ENCODE data around the gene FBRS. TPM values are rescaled to one million over a fixed set of nuclear protein-coding genes. Genes with fewer than 3 reads are reported as not detected.

Gene FBRS
- total RNA-seq, 2 donors from 2014 or later: 49.0 to 106 TPM

DNA sequence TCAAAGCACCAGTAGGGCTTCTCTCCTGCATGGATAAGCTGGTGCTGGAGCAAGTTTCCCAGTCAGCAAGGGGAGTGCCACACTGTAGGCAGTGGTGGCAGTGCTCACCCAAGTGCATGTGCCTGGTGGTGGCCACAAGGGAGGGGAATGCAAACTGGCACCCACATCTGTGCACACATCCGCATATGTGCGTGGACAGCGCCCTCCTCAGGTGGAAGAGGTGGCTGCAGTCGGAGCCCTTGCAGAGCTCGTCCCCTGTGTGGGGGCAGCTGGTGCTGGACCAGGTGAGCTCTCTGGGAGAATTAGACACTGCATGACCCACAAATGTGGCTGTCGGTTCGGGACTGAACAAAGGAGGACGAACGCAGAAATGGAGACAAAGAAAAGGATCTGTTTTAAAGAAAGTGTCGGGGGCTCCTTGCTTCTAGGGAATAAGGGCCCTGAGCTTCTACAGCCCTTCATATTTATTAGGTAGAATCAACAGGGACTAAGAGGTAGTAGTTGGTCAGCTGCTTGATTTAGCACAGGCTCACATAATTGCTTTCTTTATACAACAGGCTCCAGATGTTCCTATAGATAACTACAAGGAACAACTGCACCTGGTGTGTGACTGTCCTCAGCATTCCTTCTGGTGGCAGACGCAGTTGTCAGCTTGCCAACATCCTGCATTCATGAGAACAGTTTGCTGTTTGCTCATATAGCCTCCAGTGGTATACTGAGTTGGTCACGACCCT lies 42.7 kb upstream of the FBRS start:
- DNase-seq (ENCODE audit: low spot score): peak; percentile 54

DNA sequence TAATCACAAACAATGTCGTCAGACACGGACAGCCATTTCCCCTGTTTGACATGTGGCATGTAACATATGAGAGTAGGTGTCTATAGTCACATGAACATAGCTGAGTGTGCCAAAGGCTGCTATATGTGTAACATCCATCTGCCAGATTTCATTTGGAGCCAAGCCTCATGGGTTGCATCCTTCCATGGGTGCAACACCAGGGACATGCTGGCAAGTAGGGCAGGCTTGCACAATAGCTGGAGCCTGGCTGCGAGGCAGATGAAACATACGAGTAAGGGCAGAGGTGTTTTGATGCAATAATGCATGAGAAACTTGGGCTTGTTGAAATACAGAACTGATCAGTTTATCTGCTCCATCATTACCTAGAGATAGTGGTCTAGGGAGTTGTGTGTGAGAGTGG lies 39.0 kb upstream of the FBRS start:
- Histone ChIP-seq H3K4me1 (replicated peaks) (no peaks in the 10 kb centered on the region), H3K27ac (no peak overlapping the region), H3K9me3 (no peaks in the 10 kb centered on the region), H3K36me3 (no peaks in the 10 kb centered on the region), H3K27me3 (replicated peaks; ENCODE audit: insufficient read depth) (no peaks in the 10 kb centered on the region), H3K4me3 (no peak overlapping the region)
- intact Hi-C loops (cut with DNase I): no loop called here
- 68% methylated on average over 4 of the region's 4 CpGs for WGBS
- TF ChIP-seq POLR2AphosphoS5 (IDR thresholded peaks at IDR 0.05): no peak
- TF ChIP-seq, protein P1, sequence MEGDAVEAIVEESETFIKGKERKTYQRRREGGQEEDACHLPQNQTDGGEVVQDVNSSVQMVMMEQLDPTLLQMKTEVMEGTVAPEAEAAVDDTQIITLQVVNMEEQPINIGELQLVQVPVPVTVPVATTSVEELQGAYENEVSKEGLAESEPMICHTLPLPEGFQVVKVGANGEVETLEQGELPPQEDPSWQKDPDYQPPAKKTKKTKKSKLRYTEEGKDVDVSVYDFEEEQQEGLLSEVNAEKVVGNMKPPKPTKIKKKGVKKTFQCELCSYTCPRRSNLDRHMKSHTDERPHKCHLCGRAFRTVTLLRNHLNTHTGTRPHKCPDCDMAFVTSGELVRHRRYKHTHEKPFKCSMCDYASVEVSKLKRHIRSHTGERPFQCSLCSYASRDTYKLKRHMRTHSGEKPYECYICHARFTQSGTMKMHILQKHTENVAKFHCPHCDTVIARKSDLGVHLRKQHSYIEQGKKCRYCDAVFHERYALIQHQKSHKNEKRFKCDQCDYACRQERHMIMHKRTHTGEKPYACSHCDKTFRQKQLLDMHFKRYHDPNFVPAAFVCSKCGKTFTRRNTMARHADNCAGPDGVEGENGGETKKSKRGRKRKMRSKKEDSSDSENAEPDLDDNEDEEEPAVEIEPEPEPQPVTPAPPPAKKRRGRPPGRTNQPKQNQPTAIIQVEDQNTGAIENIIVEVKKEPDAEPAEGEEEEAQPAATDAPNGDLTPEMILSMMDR (IDR thresholded peaks at IDR 0.05): no peak
- no peak for TF ChIP-seq POLR2A (IDR thresholded peaks at IDR 0.05)
- no peak for DNase-seq (ENCODE audit: low spot score)

More for the DNA sequence above, 42.7 kb upstream of the FBRS start:
- intact Hi-C loops (cut with DNase I): no loop called here
- no peaks in the 10 kb centered on the region for H3K27me3 ChIP-seq (replicated peaks; ENCODE audit: insufficient read depth)
- H3K4me3 ChIP-seq: no peak overlapping the region
- TF ChIP-seq POLR2A (IDR thresholded peaks at IDR 0.05) (no peak), POLR2AphosphoS5 (IDR thresholded peaks at IDR 0.05) (peak; percentile 44)
- TF ChIP-seq, protein P1 (IDR thresholded peaks at IDR 0.05): peak in 2 of 4 experiments; percentile 30 to 31
- WGBS: 33% methylated on average over 12 of the region's 12 CpGs
- no peak overlapping the region for H3K27ac ChIP-seq
- H3K4me1 ChIP-seq (replicated peaks): no peaks in the 10 kb centered on the region
- H3K36me3 ChIP-seq: no peaks in the 10 kb centered on the region
- no peaks in the 10 kb centered on the region for H3K9me3 ChIP-seq

DNA sequence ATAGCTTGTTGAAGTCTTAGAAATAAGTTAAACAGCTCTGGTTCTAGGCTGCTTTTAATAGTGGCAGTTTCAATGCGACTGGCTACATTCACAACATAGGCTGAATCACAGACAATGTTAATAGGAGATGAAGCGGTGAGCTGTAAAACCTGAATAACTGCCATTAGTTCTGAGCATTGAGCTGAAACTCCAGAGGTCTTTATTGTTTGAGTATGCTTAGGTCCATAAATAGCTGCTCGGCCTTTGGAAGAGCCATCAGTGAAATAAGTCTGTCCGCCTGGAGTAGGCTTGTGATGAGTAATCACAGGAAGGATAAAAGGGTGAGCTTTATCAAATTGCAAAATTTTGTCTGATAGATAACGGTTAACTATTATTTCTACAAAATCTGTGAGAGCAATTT lies 38.6 kb upstream of the FBRS start:
- Histone ChIP-seq H3K4me3 (no peak overlapping the region), H3K9me3 (no peaks in the 10 kb centered on the region), H3K36me3 (no peaks in the 10 kb centered on the region), H3K27me3 (replicated peaks; ENCODE audit: insufficient read depth) (no peaks in the 10 kb centered on the region), H3K4me1 (replicated peaks) (no peaks in the 10 kb centered on the region), H3K27ac (no peak overlapping the region)
- intact Hi-C loops (cut with DNase I): no loop called here
- 48% methylated on average over 5 of the region's 5 CpGs for WGBS
- no peak for DNase-seq (ENCODE audit: low spot score)
- TF ChIP-seq, protein P1 (IDR thresholded peaks at IDR 0.05): no peak
- TF ChIP-seq POLR2A (IDR thresholded peaks at IDR 0.05) (no peak), POLR2AphosphoS5 (IDR thresholded peaks at IDR 0.05) (no peak)

DNA sequence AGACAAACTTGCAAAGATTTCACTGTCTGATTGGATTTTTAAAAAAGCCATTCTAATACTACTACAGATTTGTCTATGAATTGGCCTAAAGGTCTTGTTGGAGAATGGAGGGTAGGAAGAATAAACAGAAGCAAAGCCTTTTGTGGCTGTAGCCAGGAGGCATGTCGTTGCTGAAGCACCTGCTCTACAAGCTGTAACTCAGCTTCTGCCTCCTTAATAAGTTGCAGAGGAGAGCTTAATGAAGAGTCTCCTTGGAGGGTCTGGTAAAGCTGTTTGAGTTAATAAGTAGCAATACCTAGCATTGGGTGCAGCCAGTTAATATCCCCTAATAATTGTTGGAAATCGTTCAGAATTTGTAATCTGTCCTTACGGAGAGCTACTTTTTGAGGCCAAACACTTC lies 38.1 kb upstream of the FBRS start:
- no peak for TF ChIP-seq POLR2A (IDR thresholded peaks at IDR 0.05)
- no peak for TF ChIP-seq POLR2AphosphoS5 (IDR thresholded peaks at IDR 0.05)
- TF ChIP-seq, protein P1 (IDR thresholded peaks at IDR 0.05): no peak
- H3K4me3 ChIP-seq: no peak overlapping the region
- H3K27me3 ChIP-seq (replicated peaks; ENCODE audit: insufficient read depth): no peaks in the 10 kb centered on the region
- no peak for DNase-seq (ENCODE audit: low spot score)
- 52% methylated on average over 3 of the region's 3 CpGs for WGBS
- no peaks in the 10 kb centered on the region for H3K36me3 ChIP-seq
- intact Hi-C loops (cut with DNase I): no loop called here
- no peaks in the 10 kb centered on the region for H3K4me1 ChIP-seq (replicated peaks)
- no peak overlapping the region for H3K27ac ChIP-seq
- no peaks in the 10 kb centered on the region for H3K9me3 ChIP-seq

DNA sequence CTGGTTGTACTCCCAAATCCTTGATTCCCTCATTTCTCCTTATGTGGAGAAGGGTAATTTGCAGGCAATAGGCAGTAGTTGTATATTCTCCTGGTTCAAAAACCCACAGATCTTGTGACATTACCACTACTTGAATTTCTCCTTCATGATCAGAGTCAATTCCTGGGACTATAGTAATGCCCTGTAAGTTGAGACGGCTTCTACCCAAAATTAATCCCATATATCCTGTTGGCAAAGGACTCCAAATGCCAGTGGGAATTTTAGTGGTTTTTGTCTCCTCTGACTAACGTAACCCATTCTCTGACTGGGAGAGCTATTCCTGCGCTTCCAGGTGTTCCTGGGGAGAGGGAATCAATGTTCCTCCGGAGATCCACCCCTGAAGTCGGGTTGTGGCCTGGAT lies 36.5 kb upstream of the FBRS start:
- no peak overlapping the region for H3K27ac ChIP-seq
- no peaks in the 10 kb centered on the region for H3K36me3 ChIP-seq
- intact Hi-C loops (cut with DNase I): no loop called here
- TF ChIP-seq POLR2AphosphoS5 (IDR thresholded peaks at IDR 0.05) (no peak), POLR2A (IDR thresholded peaks at IDR 0.05) (no peak)
- TF ChIP-seq, protein P1 (IDR thresholded peaks at IDR 0.05): no peak
- WGBS: 83% methylated on average over 5 of the region's 5 CpGs
- no peaks in the 10 kb centered on the region for H3K4me1 ChIP-seq (replicated peaks)
- H3K27me3 ChIP-seq (replicated peaks; ENCODE audit: insufficient read depth): no peaks in the 10 kb centered on the region
- H3K4me3 ChIP-seq: no peak overlapping the region
- DNase-seq (ENCODE audit: low spot score): no peak
- H3K9me3 ChIP-seq: no peaks in the 10 kb centered on the region
